Liver (tissue), 9 donors: ENCODE measurements around the gene MANBA. TPM values are rescaled to one million over a fixed set of nuclear protein-coding genes. Genes with fewer than 3 reads are reported as not detected.
"Not testable (repeated sequence)": the region's sequence is repeated elsewhere in the genome, so short reads cannot be mapped to it uniquely, and the experiment has no call there.

ENCODE experiments used
- DNase-seq: peaks from one replicate; pipeline ENCODE4 v3.0.0-alpha.2; 2017; ENCODE audit warnings: low spot score
- H3K27ac ChIP-seq, 2 donors: one replicate each; pipeline ENCODE4 v1.7.0; 2013; ENCODE audit warnings: inconsistent platforms in 2 of 2, low read length in 2 of 2, control low read depth in 1 of 2, low read depth in 1 of 2, mild to moderate bottlenecking in 1 of 2
- H3K27me3 ChIP-seq, 4 donors: one replicate each; pipeline versions ENCODE4 v1.6.1 to v1.7.0; 2013; ENCODE audit warnings: low read length in 3 of 4, inconsistent platforms in 1 of 4, mild to moderate bottlenecking in 1 of 4, moderate library complexity in 1 of 4; ENCODE audit not compliant: control insufficient read depth in 4 of 4, insufficient read depth in 4 of 4
- H3K36me3 ChIP-seq, 4 donors: one replicate each; pipeline versions ENCODE4 v1.6.1 to v1.7.0; 2013; ENCODE audit warnings: low read length in 3 of 4, mild to moderate bottlenecking in 3 of 4, low read depth in 1 of 4, moderate library complexity in 1 of 4; ENCODE audit not compliant: control insufficient read depth in 4 of 4, insufficient read depth in 3 of 4
- H3K4me1 ChIP-seq, 4 donors: one replicate each; pipeline versions ENCODE4 v1.6.1 to v1.7.0; 2013; ENCODE audit warnings: low read length in 3 of 4, mild to moderate bottlenecking in 3 of 4, moderate library complexity in 1 of 4; ENCODE audit not compliant: control insufficient read depth in 4 of 4, insufficient read depth in 4 of 4
- H3K4me3 ChIP-seq, 3 donors: one replicate each; pipeline versions ENCODE4 v1.6.1 to v1.7.0; 2013; ENCODE audit warnings: low read length in 3 of 3, control low read depth in 1 of 3, low read depth in 1 of 3, mild to moderate bottlenecking in 1 of 3
- H3K9ac ChIP-seq, 2 donors: one replicate each; pipeline ENCODE4 v1.7.0; 2013; ENCODE audit warnings: low read length in 2 of 2, mild to moderate bottlenecking in 2 of 2, moderate library complexity in 2 of 2, control low read depth in 1 of 2, low read depth in 1 of 2
- H3K9me3 ChIP-seq, 4 donors: one replicate each; pipeline versions ENCODE4 v1.6.1 to v1.7.0; 2013; ENCODE audit warnings: low read length in 3 of 4; ENCODE audit not compliant: control insufficient read depth in 4 of 4
- FOXA1 ChIP-seq: IDR thresholded peaks from 2 replicates; pipeline ENCODE4 v1.6.1; 2016; ENCODE audit warnings: antibody characterized with exemption
- GABPA ChIP-seq, 2 donors: IDR thresholded peaks in 1 of 2; conservative IDR thresholded peaks in 1 of 2; 2 replicates each; pipeline ENCODE4 v1.6.1; 2016; ENCODE audit warnings: antibody characterized with exemption in 2 of 2, mild to moderate bottlenecking in 1 of 2, moderate library complexity in 1 of 2
- HNF4A ChIP-seq, 2 donors: conservative IDR thresholded peaks; 2 replicates each; pipeline ENCODE4 v1.6.1; 2016; ENCODE audit warnings: antibody characterized with exemption in 2 of 2, mild to moderate bottlenecking in 2 of 2
- MAX ChIP-seq: IDR thresholded peaks from 2 replicates; pipeline ENCODE4 v1.6.1; 2016; ENCODE audit warnings: antibody characterized with exemption
- REST ChIP-seq: IDR thresholded peaks from 2 replicates; pipeline ENCODE4 v1.6.1; 2016; ENCODE audit warnings: antibody characterized with exemption, mild to moderate bottlenecking
- RXRA ChIP-seq, 2 donors: IDR thresholded peaks; 2 replicates each; pipeline ENCODE4 v1.6.1; 2017 to 2018; ENCODE audit warnings: antibody characterized with exemption in 2 of 2, mild to moderate bottlenecking in 1 of 2
- SP1 ChIP-seq: IDR thresholded peaks from 2 replicates; pipeline ENCODE4 v1.6.1; 2018; ENCODE audit warnings: antibody characterized with exemption, mild to moderate bottlenecking
- TAF1 ChIP-seq: conservative IDR thresholded peaks from 2 replicates; pipeline ENCODE4 v1.6.1; 2016; ENCODE audit warnings: antibody characterized with exemption, mild to moderate bottlenecking
- WGBS: extraction: QIAGEN DNeasy Blood & Tissue Kit; methylation state at CpG from one replicate; pipeline ENCODE4 v1.1.7; 2013; 5-methylcytosine and 5-hydroxymethylcytosine counted together
- polyA plus RNA-seq, 2 donors: library from polyadenylated mRNA; stranded (reverse) in 1 of 2; unstranded in 1 of 2; fragments of 200-250 nt in 1 of 2; fragments of >200 nt in 1 of 2; fragmentation: Nextera tagmentation in 1 of 2; extraction: Ambion mirVana in 1 of 2; gene quantifications; one replicate each; pipeline versions ENCODE4 v1.2.1 to v1.2.3, GENCODE V29; 2013 to 2015
- total RNA-seq, 2 donors: library from RNA; depleted of rRNA; stranded (reverse); fragments of >200 nt; gene quantifications; one replicate each; pipeline ENCODE4 v1.2.3, GENCODE V29; 2014
- donor health status: healthy.
- donor health status: healthy.
- donor health status: healthy.
- donor health status: healthy.
- donor health status: healthy.

Gene MANBA
- total and polyA plus RNA-seq, 4 donors, result 7.1 to 24.2 (median 15.5) TPM

- TF ChIP-seq REST (peak; percentile 45), TAF1 (peak; percentile 66), HNF4A (conservative IDR thresholded peaks at IDR 0.05) (peak; percentile 93 to 95)
Observed at GRCh38 chr4:102620697-102621497, 139.9 kb downstream of the MANBA start (continued).

GRCh38 chr4:102619776-102620631 is 140.8 kb downstream of the MANBA start:
- H3K4me1 ChIP-seq, result peaks cover 0 to 14% (median 9%) of the 10 kb centered on the region in 4 donors
- WGBS, result 66% methylated on average over 4 of the region's 4 CpGs
- H3K9me3 ChIP-seq, H3K9ac ChIP-seq, H3K27me3 ChIP-seq, H3K4me3 ChIP-seq, DNase-seq: not testable (repeated sequence)
- H3K36me3 ChIP-seq, result peaks cover 3 to 12% (median 10%) of the 10 kb centered on the region in 4 donors
- H3K27ac ChIP-seq, result peak overlapping the region; percentile 61 to 65

GRCh38 chr4:102619021-102619420 is 141.7 kb downstream of the MANBA start:
- not testable (repeated sequence) for DNase-seq, H3K27me3 ChIP-seq, H3K27ac ChIP-seq, H3K9me3 ChIP-seq, H3K9ac ChIP-seq, H3K4me3 ChIP-seq
- peaks cover 4 to 22% (median 19%) of the 10 kb centered on the region in 4 donors for H3K36me3 ChIP-seq
- peaks cover 0 to 14% (median 9%) of the 10 kb centered on the region in 4 donors for H3K4me1 ChIP-seq
- 81% methylated on average over 9 of the region's 9 CpGs for WGBS

- H3K4me3 ChIP-seq, result no peak overlapping the region
- H3K9ac ChIP-seq, result no peak overlapping the region
- no peaks in the 10 kb centered on the region for H3K27me3 ChIP-seq
- H3K9me3 ChIP-seq, result no peaks in the 10 kb centered on the region
- TF ChIP-seq RXRA (IDR thresholded peaks at IDR 0.05), result no peak
- TF ChIP-seq SP1, result no peak
- TF ChIP-seq FOXA1, result no peak
- TF ChIP-seq TAF1, result no peak
- TF ChIP-seq REST, result no peak
- TF ChIP-seq MAX, result no peak
- TF ChIP-seq GABPA (IDR thresholded peaks at IDR 0.05 in 1 of 2, conservative IDR thresholded peaks at IDR 0.05 in 1 of 2), result no peak
- peaks cover 0 to 14% (median 9%) of the 10 kb centered on the region in 4 donors for H3K4me1 ChIP-seq
- H3K36me3 ChIP-seq, result peaks cover 4 to 44% (median 39%) of the 10 kb centered on the region in 4 donors
- no peak for DNase-seq
- H3K27ac ChIP-seq, result no peak overlapping the region
- 87% methylated on average over 9 of the region's 9 CpGs for WGBS
Observed at GRCh38 chr4:102616636-102617035, 144.1 kb downstream of the MANBA start.
